ENCODE results near the gene FOXO4.

Gene FOXO4

DNA sequence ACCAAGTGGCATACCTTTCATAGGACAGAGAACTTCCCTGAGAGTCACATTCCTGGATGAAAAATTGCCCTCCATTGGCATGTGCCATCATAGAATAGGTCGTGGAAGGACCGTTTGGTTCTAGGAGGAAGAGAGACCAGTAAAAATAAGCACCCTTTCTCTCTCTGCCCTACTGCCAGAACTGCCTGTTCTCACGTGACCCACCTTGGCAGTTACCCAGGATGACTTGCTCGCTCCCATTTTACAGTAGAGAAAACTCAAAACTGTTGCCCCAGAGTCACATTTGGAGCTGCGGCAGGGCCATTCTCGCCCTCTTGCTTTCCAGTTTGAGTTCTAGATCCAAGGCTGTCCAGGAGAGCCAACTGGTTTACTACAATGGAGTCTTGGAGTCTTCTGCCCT is 47.9 kb downstream of the FOXO4 start:
- DNase-seq (ENCODE audit: low read depth in 2 of 2), result no peak

DNA sequence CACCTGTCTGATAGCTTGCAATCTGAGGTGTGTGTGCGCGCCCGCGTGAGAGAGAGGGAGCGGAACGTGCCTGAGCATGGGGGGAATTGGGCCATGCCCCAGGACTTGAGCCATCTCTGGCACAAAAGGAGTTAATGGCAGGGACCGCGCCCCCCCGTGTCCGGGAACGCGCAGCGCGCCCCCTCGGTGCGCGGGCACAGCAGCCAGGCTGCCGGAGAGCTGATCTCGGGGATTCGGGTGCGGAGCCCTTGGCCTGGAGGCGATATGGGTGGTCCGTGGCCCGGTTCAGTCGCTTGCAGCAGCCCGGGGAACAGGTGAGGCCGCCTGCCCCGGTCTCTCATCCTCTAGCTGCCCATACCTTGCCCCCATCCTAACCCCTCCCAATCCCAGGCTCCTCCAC is 49.0 kb downstream of the FOXO4 start, which contains the start of gene NLGN3:
NLGN3 (plus strand) TSS at position 191 of the 400 bp plus-strand sequence. CDS start 2,909 bp downstream, outside the sequence.
- no peak for DNase-seq (ENCODE audit: low read depth in 2 of 2)

DNA sequence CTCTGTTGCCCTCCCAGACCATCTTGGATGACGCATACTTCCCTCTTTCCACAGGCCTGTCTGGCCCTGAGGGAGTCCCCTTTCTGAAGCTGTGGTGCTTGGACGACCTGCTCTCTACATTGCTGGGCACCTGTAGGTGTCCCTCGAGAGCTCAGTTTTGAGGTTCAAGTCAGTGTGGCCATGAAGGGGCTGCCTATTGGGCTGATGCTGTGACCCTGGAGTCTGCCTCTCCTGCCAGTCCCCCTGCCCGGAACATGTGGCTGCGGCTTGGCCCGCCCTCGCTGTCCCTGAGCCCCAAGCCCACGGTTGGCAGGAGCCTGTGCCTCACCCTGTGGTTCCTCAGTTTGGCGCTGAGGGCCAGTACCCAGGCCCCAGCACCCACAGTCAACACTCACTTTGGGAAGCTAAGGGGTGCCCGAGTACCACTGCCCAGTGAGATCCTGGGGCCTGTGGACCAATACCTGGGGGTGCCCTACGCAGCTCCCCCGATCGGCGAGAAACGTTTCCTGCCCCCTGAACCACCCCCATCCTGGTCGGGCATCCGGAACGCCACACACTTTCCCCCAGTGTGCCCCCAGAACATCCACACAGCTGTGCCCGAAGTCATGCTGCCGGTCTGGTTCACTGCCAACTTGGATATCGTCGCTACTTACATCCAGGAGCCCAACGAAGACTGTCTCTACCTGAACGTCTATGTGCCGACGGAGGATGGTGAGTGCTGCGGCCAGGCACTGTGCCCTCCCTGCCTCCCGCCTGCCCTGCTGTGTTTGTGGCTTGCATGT is 52.0 kb downstream of the FOXO4 start:
- DNase-seq (ENCODE audit: low read depth in 2 of 2), result no peak

DNA sequence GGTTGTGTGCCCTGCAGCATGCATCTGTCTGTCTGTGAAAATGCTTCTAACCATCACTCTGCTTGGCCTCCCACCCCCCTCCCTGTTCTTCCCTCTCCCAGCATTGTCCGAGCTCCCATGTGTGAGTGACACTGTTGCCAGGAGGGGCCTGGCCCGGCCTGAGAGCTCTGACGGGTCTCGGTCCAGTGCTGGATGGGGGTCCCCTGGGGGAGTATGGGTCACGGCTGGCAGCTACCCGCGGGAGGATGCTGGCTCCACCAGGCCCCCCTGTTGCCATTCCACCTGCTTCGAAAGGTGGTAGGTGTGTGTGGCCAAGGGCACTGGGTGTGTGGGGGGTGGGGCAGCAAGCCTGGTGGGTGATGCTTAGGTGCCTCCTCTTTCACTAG is 52.6 kb downstream of the FOXO4 start:
- DNase-seq (ENCODE audit: low read depth in 2 of 2), result no peak

DNA sequence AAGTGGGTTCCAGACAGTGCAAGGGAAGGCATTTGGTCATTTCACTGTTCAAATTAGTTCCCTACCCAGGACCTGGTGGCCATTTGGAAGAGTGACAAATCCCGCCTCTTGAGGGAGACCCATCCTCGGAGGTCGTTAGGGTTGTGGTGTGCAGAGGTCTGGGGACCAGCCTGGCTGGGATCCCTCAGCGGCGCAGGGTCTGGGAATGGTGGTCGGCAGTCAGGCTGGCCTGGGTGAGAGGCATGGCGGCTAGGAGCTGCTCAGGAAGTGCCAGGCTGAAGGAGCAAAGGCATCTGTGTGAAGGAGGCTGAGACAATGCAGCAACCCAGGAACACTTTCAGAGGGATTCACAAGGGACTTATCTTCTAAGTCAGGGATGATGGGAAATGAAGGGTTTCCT is 55.7 kb downstream of the FOXO4 start:
- no peak for DNase-seq (ENCODE audit: low read depth in 2 of 2)

Data from stimulated activated CD8-positive, alpha-beta memory T cell treated with anti-CD3 and anti-CD28 coated beads, Interleukin-15, amount 100 ng/mL, for 48 hours (primary cell).